Activated naive CD4-positive, alpha-beta T cell treated with anti-CD3 and anti-CD28 coated beads, Interleukin-2, amount 50 U/mL, for 72 hours (primary cell): Measurements from ENCODE around the gene GPR31. TPM values are rescaled to one million over a fixed set of nuclear protein-coding genes. Genes with fewer than 3 reads are reported as not detected.
A peak's percentile ranks its signal among the peaks of the same experiment; 100 is the strongest.

Source experiments
- ATAC-seq, 2 donors: fragments of 150-1000 bp; cut with Tn5 transposase; 2 replicates each; pipeline ENCODE4 v1.10.0; 2021; ENCODE audit warnings: mild to moderate bottlenecking in 2 of 2, moderate library complexity in 2 of 2
- DNase-seq, 2 donors: peaks; one replicate each; pipeline ENCODE4 v3.0.0; 2021 to 2022; ENCODE audit warnings: low spot score in 2 of 2
- H3K27ac Mint-ChIP-seq, 2 donors: one replicate each; pipeline ENCODE4 v1.8.0; 2022; ENCODE audit warnings: mild to moderate bottlenecking in 2 of 2, mixed read lengths in 2 of 2
- H3K36me3 Mint-ChIP-seq, 2 donors: one replicate each; pipeline ENCODE4 v1.8.0; 2022; ENCODE audit warnings: mixed read lengths in 2 of 2
- H3K9me3 Mint-ChIP-seq, 2 donors: one replicate each; pipeline ENCODE4 v1.8.0; 2022; ENCODE audit warnings: mixed read lengths in 2 of 2
- total RNA-seq, 2 donors: library from RNA; stranded (reverse); gene quantifications; one replicate each; pipeline ENCODE4 v1.2.3, GENCODE V29; 2022

The GPR31 gene
- total RNA-seq, 2 donors from 2014 or later: not detected

DNA sequence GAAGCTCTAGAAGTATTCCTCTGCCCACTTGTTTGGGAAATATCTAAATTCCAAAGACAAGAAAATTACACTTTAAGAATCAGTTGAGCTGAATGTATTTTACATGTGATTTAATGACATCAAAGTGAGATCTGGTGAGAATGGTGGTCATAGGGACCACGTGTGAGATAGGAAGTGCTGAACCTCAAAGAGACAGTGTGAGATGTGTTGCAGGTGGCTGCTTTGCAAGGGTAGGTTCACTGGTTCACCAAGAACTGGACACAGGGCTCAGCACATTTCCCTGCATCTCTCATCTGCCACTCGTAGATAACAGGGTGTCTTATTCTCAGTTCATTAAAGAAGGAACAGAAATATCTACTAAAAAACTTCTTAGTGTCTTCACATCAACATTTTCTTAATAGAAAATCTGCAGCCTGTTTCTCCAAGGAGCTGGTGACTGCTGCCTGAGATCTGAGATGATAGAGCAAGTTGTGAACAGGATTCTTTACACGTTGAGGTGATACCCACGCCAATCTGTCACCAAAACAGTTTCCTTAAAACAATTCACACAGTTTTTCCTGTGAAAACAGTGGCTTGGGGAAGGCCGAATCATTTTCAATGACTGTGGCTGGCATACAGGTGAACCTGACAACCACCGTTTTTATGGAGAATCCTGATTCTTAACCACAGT is 27.6 kb downstream of the GPR31 start:
- no peak for ATAC-seq
- Mint-ChIP-seq H3K9me3 (no peaks in the 10 kb centered on the region), H3K27ac (peak overlapping the region in 1 of 2 donors; percentile 12), H3K36me3 (no peaks in the 10 kb centered on the region)
- no peak for DNase-seq

GRCh38 chr6:167129562-167129961 is 28.2 kb downstream of the GPR31 start:
- Mint-ChIP-seq H3K9me3 (no peaks in the 10 kb centered on the region), H3K27ac (peak overlapping the region in 1 of 2 donors; percentile 12), H3K36me3 (no peaks in the 10 kb centered on the region)
- no peak for DNase-seq
- no peak for ATAC-seq

- no peaks in the 10 kb centered on the region for H3K36me3 Mint-ChIP-seq
- no peak for ATAC-seq
- peak overlapping the region in 1 of 2 donors; percentile 12 for H3K27ac Mint-ChIP-seq
- no peak for DNase-seq
- H3K9me3 Mint-ChIP-seq: no peaks in the 10 kb centered on the region
Observed at GRCh38 chr6:167129159-167129558, 28.6 kb downstream of the GPR31 start.

GRCh38 chr6:167127785-167128531 is 29.8 kb downstream of the GPR31 start:
- Mint-ChIP-seq H3K36me3 (no peaks in the 10 kb centered on the region), H3K9me3 (no peaks in the 10 kb centered on the region), H3K27ac (no peak overlapping the region)
- ATAC-seq: no peak
- no peak for DNase-seq

GRCh38 chr6:167125855-167126349 is 31.9 kb downstream of the GPR31 start:
- no peaks in the 10 kb centered on the region for H3K36me3 Mint-ChIP-seq
- H3K9me3 Mint-ChIP-seq: no peaks in the 10 kb centered on the region
- no peak overlapping the region for H3K27ac Mint-ChIP-seq
- no peak for ATAC-seq
- DNase-seq: no peak

- Mint-ChIP-seq H3K36me3 (no peaks in the 10 kb centered on the region), H3K9me3 (no peaks in the 10 kb centered on the region), H3K27ac (no peak overlapping the region)
- DNase-seq (no peak), ATAC-seq (no peak)
Observed at GRCh38 chr6:167125410-167125809, 32.4 kb downstream of the GPR31 start.

- Mint-ChIP-seq H3K9me3 (no peaks in the 10 kb centered on the region), H3K36me3 (no peaks in the 10 kb centered on the region), H3K27ac (no peak overlapping the region)
- ATAC-seq: no peak
- DNase-seq: no peak
Observed at GRCh38 chr6:167124753-167125152, 33.0 kb downstream of the GPR31 start.

GRCh38 chr6:167122827-167123657 is 34.7 kb downstream of the GPR31 start, which contains the start of gene CCR6:
TSS of gene CCR6 (plus strand) at chr6:167123096. CDS start at chr6:167136135, 13,039 bp downstream.
- no peak for ATAC-seq
- H3K9me3 Mint-ChIP-seq: no peaks in the 10 kb centered on the region
- no peak within 1 kb of the TSS for H3K27ac Mint-ChIP-seq
- H3K36me3 Mint-ChIP-seq: no peaks in the 10 kb centered on the region
- no peak for DNase-seq

DNA sequence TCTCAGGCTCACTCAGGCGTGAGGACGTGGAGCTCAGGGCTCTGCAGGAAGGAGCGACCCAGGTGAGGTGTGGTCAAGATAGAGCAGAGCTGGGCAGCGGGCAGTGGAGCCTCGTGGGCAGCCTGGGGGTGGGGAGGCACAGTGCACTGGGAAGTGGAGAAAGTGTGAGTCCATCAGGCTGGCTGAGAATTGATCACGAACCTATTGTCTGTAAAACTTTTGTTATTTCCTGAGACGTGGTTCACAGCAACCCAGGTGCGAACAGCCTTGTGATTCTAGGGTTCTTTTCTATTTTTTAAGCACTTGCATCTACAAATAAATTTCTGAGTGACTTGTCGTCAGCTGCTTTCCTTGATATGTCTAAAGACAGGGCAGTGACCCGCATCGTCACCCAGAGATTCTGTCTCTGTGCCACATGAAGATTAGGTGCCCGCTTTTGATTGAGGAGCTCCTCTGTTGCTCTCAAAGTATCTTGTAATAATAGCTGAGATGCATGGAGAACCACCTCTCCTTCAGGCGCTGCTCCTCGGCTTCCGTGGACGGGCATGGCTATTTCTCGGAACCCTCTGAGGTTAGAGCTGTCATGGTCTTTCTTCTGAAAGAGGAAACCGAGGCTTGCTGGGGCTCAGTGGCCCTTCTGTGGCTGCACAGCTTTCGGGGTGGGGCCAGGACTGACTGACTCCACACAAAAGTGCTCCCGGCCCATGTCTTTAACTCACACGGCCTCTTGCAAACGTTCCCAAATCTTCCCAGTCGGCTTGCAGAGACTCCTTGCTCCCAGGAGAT is 35.5 kb downstream of the GPR31 start:
- Mint-ChIP-seq H3K9me3 (no peaks in the 10 kb centered on the region), H3K27ac (no peak overlapping the region), H3K36me3 (no peaks in the 10 kb centered on the region)
- ATAC-seq (peak in 1 of 2 donors; percentile 27), DNase-seq (no peak)

- DNase-seq (no peak), ATAC-seq (no peak)
- no peak overlapping the region for H3K27ac Mint-ChIP-seq
- no peaks in the 10 kb centered on the region for H3K9me3 Mint-ChIP-seq
- H3K36me3 Mint-ChIP-seq: no peaks in the 10 kb centered on the region
Observed at GRCh38 chr6:167121335-167121841, 36.4 kb downstream of the GPR31 start.

DNA sequence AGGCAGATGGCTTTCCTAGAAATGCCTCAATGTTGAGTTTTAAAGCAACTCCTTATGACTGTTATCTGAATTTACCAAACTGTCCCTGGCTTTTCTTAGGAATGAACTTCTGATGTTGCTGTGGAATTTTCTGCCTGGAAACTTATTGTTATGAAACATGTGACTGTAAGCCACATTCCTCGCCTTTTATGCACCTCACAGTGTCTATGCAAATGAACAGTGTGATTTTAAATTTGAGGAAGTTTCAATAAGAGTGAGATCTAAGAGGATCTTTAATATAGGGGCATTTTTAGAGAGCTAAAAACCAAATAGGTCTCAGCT is 37.2 kb downstream of the GPR31 start:
- H3K9me3 Mint-ChIP-seq: no peaks in the 10 kb centered on the region
- DNase-seq: no peak
- no peak overlapping the region for H3K27ac Mint-ChIP-seq
- H3K36me3 Mint-ChIP-seq: no peaks in the 10 kb centered on the region
- no peak for ATAC-seq

DNA sequence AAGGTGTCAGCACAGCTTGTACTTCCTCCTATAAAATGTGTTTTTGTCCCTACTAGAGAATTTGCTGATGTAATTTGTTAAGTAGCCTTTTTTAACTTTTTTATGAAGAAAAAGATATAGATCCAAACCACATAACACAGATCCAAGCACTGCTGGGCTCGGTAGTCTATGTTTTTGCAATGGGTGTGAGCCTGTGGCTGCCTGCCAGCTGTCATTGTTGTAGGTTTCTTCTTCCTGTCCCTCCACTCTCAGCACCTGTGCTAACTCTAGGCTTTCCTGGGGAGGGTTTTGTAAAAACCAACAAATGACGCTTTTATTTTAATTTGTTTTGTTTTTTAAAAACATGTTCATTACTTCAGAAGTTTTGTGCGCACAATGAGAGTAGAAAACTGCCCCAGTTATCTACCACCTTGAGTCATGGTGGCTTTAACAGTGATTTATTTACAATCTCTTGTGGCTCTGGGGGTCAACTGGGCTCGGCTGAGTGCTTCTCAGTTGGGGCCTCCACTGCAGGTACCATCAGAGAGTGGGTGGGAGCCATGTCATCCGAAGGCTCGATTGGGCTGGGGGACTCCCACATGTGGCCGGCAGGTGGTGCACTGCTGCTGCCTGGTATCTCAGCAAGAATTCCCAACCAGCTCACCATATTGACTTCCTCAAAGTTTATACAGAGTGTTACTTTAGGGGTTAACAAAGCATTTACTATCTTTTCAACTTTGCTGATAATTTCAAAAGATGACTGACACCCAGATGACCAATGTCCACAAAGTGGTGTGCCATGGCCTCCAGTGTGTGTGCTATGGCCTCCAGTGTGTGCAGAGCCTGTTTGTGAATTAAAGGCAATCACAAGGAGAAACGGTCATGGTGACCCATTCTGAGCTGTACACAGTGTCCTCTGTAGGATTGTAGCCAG is 37.9 kb downstream of the GPR31 start:
- DNase-seq (no peak), ATAC-seq (peak in 1 of 2 donors; percentile 39)
- H3K9me3 Mint-ChIP-seq: no peaks in the 10 kb centered on the region
- H3K27ac Mint-ChIP-seq: peak overlapping the region in 1 of 2 donors; percentile 21
- no peaks in the 10 kb centered on the region for H3K36me3 Mint-ChIP-seq

GRCh38 chr6:167118839-167119238 is 38.9 kb downstream of the GPR31 start:
- DNase-seq (no peak), ATAC-seq (no peak)
- Mint-ChIP-seq H3K27ac (peak overlapping the region in 1 of 2 donors; percentile 21), H3K9me3 (no peaks in the 10 kb centered on the region), H3K36me3 (no peaks in the 10 kb centered on the region)

DNA sequence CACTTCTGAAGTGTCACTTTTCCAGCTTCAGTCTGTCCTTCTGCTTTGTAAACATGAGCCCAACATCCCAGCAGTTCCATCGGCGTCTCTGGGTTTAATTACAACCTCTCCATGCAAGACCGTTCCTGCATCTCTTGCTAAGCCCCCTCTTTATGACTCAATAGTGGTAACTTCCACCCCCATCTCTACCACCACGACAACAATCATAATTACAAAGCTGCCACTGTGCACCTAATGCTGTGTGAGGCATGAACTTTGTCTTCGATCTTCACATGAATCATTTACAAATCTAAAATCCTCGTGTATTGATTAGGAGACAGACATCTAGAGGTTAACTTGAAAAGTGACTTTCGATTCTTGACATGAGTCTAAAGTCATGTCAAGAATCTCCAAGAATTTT is 39.8 kb downstream of the GPR31 start:
- Mint-ChIP-seq H3K9me3 (no peaks in the 10 kb centered on the region), H3K27ac (no peak overlapping the region), H3K36me3 (no peaks in the 10 kb centered on the region)
- DNase-seq (no peak), ATAC-seq (peak in 1 of 2 donors; percentile 51)

- H3K9me3 Mint-ChIP-seq: no peaks in the 10 kb centered on the region
- no peak for ATAC-seq
- no peak for DNase-seq
- H3K36me3 Mint-ChIP-seq: no peaks in the 10 kb centered on the region
- H3K27ac Mint-ChIP-seq: no peak overlapping the region
Observed at GRCh38 chr6:167116838-167117228, 40.9 kb downstream of the GPR31 start.
